D341Med (cell line): ENCODE results near the gene ABLIM2.

Source experiments
- DNase-seq: peaks from one replicate; pipeline ENCODE4 v3.0.0; 2012; ENCODE audit warnings: low spot score

ABLIM2 gene

DNA sequence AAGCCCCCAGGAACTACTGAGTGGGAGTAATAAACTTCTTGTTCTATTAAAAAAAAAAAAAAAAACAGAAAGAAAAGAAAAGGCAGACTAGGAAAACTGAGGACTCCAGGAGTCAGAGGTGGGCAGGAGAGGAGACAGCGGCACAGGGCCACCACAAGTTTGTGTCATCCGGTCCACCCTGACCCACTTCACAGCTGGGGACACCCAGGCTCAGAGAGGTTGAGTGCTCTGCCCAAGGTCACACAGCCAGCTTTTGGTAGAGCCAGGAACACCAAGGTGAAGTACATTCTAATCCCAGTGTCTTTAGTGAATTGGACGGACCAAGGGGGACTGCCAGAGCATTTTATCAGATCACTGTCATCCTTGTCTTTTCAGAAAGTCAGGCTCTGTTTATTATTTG lies 16.4 kb upstream of the ABLIM2 start:
- no peak for DNase-seq

GRCh38 chr4:8173492-8174242 lies 15.1 kb upstream of the ABLIM2 start:
- no peak for DNase-seq

DNA sequence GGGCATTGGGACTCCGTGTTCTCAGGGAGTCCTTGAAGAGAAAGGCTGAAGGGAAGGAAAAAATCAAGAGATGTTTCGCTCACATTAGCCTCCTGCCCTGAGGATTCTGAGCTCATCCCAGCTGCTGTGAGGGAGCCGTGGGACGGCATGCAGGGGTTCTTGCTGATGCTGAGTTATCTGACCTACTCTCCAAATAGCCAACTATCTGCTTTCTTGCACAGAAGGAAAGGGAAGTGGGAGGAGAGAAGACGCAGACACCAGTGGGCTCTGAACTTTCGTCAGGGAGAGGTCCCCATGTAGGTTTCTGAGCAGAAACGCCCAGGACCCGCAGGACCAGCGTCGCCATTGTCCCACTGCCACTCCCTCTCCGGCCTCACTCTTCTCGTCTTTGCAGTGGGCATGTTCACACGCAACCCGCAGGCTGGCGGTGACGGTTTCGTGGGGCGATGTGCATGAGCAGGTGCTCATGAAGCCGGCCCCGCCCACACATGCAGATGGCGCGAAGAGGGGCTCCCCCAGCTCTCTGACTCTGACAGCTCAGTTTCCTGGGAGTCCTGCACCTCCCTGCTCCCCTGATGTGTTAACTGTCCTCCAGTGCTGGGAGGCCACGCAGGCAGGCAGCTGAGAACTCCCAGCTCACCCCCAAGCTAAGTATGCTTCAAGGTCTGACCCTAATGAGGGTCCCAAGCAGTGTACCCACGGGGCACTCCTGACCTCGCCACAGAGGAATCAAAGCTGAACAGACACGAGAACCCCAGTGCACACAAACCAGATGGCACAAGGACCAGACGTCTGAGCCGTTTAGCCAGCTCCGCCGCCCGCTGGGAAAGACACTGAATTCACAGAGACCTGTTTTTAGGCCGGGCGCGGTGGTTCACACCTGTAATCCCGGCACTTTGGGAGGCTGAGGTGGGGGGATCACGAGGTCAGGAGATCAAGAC lies 13.6 kb upstream of the ABLIM2 start:
- no peak for DNase-seq

GRCh38 chr4:8171266-8171665 lies 12.7 kb upstream of the ABLIM2 start:
- no peak for DNase-seq

DNA sequence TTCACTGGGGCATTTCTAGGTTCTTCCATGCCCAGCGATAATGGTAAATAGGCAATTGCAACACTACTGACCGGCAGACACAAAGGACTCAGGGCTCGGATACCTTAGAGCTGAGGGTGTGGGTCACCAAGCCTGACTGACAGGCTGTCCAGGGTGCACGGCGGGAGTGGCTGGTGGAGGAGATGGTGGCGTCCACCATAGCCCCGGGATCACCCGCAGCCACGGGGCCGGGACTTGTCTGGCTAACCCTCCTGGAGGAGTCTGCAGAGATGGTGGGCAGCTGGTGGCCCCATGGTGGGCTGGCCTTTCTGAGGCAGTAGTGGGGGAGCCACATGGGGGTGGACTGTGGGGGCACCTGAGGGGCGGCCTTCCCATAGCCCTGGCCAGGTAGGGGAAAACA lies 11.7 kb upstream of the ABLIM2 start:
- no peak for DNase-seq

DNA sequence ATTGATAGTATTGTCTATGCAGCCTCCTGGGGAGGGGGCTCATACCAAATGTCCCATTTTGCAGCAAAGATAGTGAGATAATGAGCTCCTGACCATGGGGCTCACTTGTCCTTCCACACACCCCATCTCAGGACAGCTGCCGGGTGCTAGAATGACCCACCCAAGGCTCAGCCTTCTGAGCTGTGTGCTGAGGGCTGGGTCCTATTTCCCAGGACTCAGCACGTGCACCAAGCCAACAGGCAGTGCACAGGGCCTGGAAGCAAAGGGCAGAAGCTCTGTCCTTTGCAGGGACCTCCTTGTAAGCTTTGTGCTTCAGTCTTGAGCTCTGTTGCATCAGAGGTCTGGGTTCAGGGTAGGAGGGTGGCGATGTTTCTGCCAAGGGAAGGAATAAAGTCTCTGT lies 11.2 kb upstream of the ABLIM2 start:
- no peak for DNase-seq

GRCh38 chr4:8168832-8169598 lies 10.4 kb upstream of the ABLIM2 start:
- no peak for DNase-seq

DNA sequence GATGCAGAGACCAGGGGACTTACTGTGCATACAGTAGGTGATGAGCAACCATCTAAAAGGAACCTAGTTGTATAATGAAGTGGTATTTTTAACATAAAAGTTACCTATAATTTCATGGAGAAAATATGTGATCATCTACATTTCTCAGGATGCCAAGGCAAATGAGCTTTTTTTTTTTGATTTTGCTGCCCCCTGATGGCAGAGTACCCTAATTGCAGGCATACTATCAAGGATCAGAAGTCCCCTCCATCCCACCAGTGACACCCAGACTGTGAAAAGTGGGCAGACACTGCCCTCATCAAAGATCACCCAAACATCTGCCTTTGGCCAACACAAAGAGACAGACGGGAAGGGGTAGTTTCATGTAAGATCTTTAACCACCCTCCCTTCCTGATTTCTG lies 9.6 kb upstream of the ABLIM2 start:
- DNase-seq = no peak

- DNase-seq = no peak
Observed at GRCh38 chr4:8167815-8168214, 9.2 kb upstream of the ABLIM2 start.

GRCh38 chr4:8167291-8167690 lies 8.7 kb upstream of the ABLIM2 start:
- no peak for DNase-seq

DNA sequence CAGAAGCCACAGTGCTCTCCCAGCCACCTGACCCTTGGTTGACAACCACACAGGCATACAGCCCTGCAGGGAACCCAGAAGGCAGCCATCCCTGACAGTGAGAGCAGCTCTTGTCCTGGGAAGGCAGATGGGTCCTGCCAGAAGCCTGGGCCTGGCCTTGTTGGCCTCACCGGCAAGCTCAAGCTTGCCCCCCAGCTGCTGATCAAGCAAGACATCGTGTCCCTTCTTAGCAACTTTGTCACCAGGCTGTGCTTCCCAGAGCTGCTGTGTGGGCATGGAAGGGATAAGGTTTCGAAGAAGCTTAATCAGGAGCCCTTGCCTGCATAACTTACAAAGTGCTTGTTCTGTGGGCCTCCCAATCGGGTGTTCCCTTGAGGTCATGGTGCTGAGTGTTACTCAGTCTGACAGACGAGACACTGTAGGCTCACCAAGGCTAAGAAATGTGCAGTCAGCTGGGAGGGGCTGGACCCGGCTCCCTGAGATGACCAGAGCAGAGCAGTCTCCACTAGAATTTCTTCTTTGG lies 6.8 kb upstream of the ABLIM2 start:
- no peak for DNase-seq

GRCh38 chr4:8164687-8165086 lies 6.1 kb upstream of the ABLIM2 start:
- no peak for DNase-seq

- DNase-seq = no peak
Observed at GRCh38 chr4:8164194-8164565, 5.6 kb upstream of the ABLIM2 start.

- no peak for DNase-seq
Observed at GRCh38 chr4:8163436-8164193, 5.0 kb upstream of the ABLIM2 start.

- DNase-seq = no peak
Observed at GRCh38 chr4:8163026-8163425, 4.4 kb upstream of the ABLIM2 start.

DNA sequence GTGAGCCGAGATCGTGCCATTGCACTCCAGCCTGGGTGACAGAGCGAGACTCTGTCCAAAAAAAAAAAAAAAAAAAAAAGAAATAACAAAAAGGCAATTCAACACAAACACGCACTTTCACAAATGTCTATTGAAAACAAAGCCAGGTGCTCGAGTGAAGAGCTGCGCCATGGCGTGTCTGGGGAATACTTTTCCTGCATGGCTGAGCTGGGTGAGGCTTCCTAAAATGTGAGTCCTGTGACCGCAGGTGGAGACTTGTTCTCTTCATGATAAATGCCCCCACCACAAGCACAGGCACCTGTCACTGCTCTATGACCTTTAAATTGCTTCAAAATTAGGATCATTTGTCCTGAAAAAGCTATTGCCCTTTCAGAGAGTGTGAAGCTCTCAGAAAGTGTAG lies 4.0 kb upstream of the ABLIM2 start:
- DNase-seq = no peak

DNA sequence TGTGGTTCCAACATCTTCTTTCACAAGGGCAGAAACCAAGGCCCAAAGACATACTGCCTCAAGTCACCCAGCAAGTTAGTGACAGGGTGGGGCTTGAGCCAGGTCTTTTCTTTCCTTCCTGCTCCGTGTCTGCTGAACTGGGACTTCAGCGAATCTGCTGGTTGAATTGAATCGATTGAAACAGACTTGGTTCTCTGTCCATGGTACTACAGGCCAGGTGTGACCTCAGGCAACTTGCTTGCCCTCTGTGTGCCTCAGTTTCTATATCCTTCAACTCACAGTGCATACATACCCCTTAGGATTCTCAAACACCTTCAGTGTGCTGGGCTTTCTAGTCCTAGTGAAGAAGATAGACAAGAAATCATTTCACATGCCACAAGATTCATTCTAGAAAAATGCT lies 2.0 kb upstream of the ABLIM2 start:
- no peak for DNase-seq

DNA sequence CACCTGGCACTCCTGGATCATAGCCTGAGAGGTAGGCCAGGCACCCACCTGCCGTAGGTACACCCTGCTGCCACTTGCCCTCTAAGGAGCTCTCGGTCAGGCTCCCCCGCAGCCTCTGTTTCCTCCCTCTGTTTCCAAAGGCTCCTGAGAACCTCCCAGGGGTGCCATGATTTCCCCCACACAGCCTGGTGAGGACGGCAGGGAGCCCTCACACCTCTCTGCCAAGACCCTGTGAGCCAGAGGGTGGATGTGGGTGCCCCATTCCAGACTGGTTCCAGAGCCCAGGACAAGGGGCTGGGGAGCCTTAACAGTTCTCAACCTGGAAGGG lies 1.6 kb upstream of the ABLIM2 start:
- DNase-seq = no peak

DNA sequence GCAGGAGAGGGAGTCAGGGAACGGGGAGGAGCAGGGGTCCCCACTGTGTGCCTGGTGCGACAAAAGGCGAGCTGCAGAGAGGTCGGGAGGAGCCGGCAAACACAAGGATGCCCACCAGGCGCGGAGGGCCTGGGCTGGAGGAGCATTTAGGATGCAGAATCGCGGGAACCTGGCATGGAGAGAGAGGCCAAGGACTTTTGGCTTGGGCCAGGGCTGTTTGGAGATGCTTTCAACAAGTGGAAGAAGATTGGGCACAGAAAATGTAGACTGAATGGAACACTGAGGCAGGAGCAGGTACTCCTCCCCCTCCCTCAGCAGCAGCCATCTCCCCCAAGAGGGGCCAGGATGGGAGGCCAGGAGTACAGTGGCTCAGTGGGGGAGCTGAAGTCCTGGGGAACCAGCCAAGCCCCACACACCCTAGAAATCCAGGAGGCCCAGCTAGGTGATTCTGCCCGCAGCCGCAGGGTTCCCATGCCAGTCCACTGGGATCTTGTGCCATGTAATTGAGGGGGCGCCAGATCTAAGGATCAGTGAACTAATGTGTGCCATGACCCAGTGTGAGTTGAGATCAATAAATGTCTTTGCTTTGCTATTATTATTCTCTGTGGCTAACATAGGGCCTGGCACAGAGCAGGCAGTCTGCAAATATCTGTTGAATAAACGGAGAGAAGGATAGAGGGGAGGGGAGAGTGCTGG lies 1.1 kb upstream of the ABLIM2 start:
- no peak for DNase-seq

- no peak for DNase-seq
Observed at GRCh38 chr4:8157944-8158709, 486 bp downstream of the ABLIM2 start.
